Activated T-helper 2 cell treated with anti-CD3 and anti-CD28 coated beads, Interferon-gamma antibody, Interleukin-2, Interleukin-4, amounts not matched to agents 10 μg/mL and 5 μg/mL and 100 μg/mL, durations not matched to agents 14 hours and 24 hours and 36 hours (primary cell): Measurements from ENCODE around the gene TIAM2. TPM values are rescaled to one million over a fixed set of nuclear protein-coding genes. Genes with fewer than 3 reads are reported as not detected.
A peak's percentile ranks its signal among the peaks of the same experiment; 100 is the strongest.

Source experiments
- DNase-seq: peaks from one replicate; pipeline ENCODE4 v3.0.0; 2021; ENCODE audit warnings: low spot score
- H3K27ac Mint-ChIP-seq: one replicate; pipeline ENCODE4 v1.8.0; 2021; ENCODE audit warnings: mixed read lengths
- H3K27me3 Mint-ChIP-seq: one replicate; pipeline ENCODE4 v1.8.0; 2021; ENCODE audit warnings: low read depth, mixed read lengths
- H3K36me3 Mint-ChIP-seq: one replicate; pipeline ENCODE4 v1.8.0; 2021; ENCODE audit warnings: low read depth, mixed read lengths
- H3K4me1 Mint-ChIP-seq: one replicate; pipeline ENCODE4 v1.8.0; 2021; ENCODE audit warnings: low read depth, mixed read lengths
- H3K4me3 Mint-ChIP-seq: one replicate; pipeline ENCODE4 v1.8.0; 2021; ENCODE audit warnings: low read depth, mild to moderate bottlenecking, moderate library complexity, mixed read lengths
- H3K9me3 Mint-ChIP-seq: one replicate; pipeline ENCODE4 v1.8.0; 2021; ENCODE audit warnings: mixed read lengths
- intact Hi-C: fragments of 100-400 bp; cut with micrococcal nuclease; formaldehyde crosslinking; loops from one replicate; pipeline ENCODE4 v1.15.1; 2023
- total RNA-seq: library from RNA; stranded (reverse); gene quantifications from 2 replicates; pipeline ENCODE4 v1.2.3, GENCODE V29; 2022

TIAM2 gene
- total RNA-seq, 1 donor from 2014 or later, result 46.0 TPM

DNA sequence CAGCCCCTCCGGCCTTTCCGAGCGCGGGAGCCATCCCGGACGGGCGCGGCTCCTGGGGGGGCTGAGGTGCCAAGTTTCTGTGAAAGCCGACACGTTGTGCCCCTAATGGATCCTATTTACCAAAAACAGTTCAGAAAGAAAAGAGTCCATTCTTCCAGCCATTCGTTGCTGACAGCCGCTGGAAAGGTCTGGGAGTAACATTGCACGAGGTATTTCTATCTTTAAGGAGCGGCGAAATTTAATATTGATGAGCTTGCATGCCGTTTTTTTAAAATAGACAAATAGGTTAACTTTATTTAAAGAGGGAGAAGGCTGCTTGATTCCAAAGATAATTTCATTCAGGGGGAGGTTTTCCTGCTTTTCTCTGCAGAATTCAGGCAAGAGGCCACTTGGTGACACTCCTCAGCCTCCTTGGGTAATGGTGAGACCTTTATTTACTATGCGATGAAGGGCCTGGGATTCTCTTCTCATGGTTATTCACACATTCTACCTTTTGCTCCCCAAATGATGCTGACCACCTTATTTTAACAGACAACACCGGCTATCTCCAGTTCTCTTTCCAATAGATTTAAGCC lies 988 bp downstream of the TIAM2 start:
- intact Hi-C loops, result loop anchor here (5.0 kb wide), 4 partner anchors 56 to 316 kb away; partner anchors contain the start of gene TFB1M
- DNase-seq, result no peak
- Mint-ChIP-seq H3K27me3 (peaks cover 2% of the 10 kb centered on the region), H3K9me3 (no peaks in the 10 kb centered on the region), H3K4me3 (peak overlapping the region; percentile 71), H3K27ac (no peak overlapping the region), H3K36me3 (peaks cover 10% of the 10 kb centered on the region), H3K4me1 (peaks cover 16% of the 10 kb centered on the region)

DNA sequence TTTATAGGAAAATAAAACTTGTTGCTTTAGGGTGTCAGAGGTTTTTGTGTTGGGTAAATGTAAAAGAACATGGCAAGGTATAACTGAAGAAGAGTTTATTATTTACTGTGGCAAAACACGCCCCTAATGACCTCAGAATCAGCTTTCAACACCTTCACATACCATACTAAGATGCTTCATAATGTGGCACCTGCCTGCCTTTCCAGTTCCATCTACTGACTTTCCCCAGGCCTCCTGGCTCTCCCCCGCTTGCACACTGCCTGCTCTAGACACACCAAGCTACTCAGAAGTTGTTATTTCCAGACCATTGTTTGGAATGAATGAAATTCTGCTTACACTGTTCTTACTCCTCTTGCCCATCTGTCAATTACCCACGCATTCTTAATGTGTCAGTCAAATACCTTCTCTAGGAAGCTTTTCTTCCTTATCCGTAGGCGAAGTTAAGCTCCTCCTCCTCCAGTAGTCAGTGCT lies 1.8 kb downstream of the TIAM2 start:
- Mint-ChIP-seq H3K4me1 (peaks cover 16% of the 10 kb centered on the region), H3K27ac (no peak overlapping the region), H3K9me3 (no peaks in the 10 kb centered on the region), H3K36me3 (peaks cover 10% of the 10 kb centered on the region), H3K4me3 (peak overlapping the region; percentile 71), H3K27me3 (peaks cover 2% of the 10 kb centered on the region)
- DNase-seq, result no peak
- intact Hi-C loops, result loop anchor here (5.0 kb wide), 4 partner anchors 55 to 315 kb away; partner anchors contain the start of gene TFB1M

DNA sequence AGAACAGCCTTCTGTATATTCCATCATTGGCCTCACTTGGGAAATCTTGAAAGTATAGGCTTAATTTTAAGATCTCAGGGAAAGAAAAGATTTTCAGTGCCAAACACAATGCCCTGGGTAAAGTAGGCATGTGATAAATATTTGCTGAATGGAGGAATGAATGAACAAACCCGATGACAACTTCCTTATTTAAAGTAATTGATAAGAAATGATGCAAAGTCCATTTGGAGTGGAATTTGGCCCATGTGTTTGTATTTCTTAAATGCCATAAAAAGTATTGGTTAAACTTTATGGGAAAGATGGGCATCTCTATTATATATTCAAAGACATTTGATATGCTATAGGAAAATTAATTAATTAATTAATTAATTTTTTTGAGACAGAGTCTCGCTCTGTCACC lies 3.7 kb downstream of the TIAM2 start:
- peaks cover 17% of the 10 kb centered on the region for H3K4me1 Mint-ChIP-seq
- H3K27me3 Mint-ChIP-seq, result peaks cover 2% of the 10 kb centered on the region
- H3K9me3 Mint-ChIP-seq, result no peaks in the 10 kb centered on the region
- H3K27ac Mint-ChIP-seq, result no peak overlapping the region
- no peak overlapping the region for H3K4me3 Mint-ChIP-seq
- DNase-seq, result no peak
- H3K36me3 Mint-ChIP-seq, result peaks cover 10% of the 10 kb centered on the region
- intact Hi-C loops, result loop anchor here (5.0 kb wide), 4 partner anchors 53 to 313 kb away; partner anchors contain the start of gene TFB1M

GRCh38 chr6:155001482-155001881 lies 6.4 kb downstream of the TIAM2 start:
- Mint-ChIP-seq H3K36me3 (peaks cover 10% of the 10 kb centered on the region), H3K27ac (no peak overlapping the region), H3K9me3 (no peaks in the 10 kb centered on the region), H3K4me1 (peaks cover 14% of the 10 kb centered on the region), H3K4me3 (no peak overlapping the region), H3K27me3 (peaks cover 2% of the 10 kb centered on the region)
- DNase-seq, result no peak
- intact Hi-C loops, result no loop called here

DNA sequence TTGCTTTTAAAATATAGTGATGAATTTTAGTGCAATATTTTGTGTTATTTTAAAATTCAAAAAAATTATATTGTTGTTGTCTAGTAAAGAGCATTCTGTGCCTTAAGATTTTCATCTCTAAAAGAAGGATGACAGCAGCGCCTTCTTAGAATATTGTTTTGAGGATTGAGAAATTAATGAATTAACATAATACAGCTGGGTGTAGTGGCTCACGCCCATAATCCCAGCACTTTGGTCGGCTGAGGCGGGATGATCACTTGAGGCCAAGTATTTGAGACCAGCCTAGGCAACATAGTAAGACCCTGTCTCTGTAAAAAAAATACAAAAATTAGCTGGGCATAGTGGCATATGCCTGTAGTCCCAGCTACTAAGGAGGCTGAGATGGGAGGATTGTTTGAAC lies 6.8 kb downstream of the TIAM2 start:
- intact Hi-C loops, result no loop called here
- H3K4me1 Mint-ChIP-seq, result peaks cover 11% of the 10 kb centered on the region
- no peak overlapping the region for H3K4me3 Mint-ChIP-seq
- peaks cover 9% of the 10 kb centered on the region for H3K36me3 Mint-ChIP-seq
- H3K27ac Mint-ChIP-seq, result no peak overlapping the region
- no peaks in the 10 kb centered on the region for H3K9me3 Mint-ChIP-seq
- no peak for DNase-seq
- peaks cover 2% of the 10 kb centered on the region for H3K27me3 Mint-ChIP-seq

DNA sequence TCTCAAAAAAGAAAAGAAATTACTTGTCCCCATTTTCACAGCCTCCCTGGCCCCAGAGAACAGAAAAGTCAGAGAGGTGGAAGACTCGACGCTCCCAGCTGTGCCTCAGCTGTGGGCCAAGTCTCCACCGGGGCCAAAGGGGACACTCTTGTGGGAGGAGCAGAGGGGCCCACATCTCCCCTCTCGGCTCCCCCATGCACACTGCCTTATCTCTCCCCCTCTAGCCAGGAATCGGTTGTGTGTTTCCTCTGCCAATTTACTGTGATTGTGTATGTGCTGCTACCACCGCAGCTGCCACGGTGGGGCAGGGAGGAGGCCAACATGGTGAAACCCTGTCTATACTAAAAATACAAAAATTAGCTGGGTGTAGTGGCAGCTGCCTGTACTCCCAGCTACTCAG lies 8.4 kb downstream of the TIAM2 start:
- no peaks in the 10 kb centered on the region for H3K27me3 Mint-ChIP-seq
- H3K36me3 Mint-ChIP-seq, result no peaks in the 10 kb centered on the region
- H3K27ac Mint-ChIP-seq, result no peak overlapping the region
- no peaks in the 10 kb centered on the region for H3K9me3 Mint-ChIP-seq
- intact Hi-C loops, result no loop called here
- DNase-seq, result no peak
- H3K4me1 Mint-ChIP-seq, result peaks cover 3% of the 10 kb centered on the region
- H3K4me3 Mint-ChIP-seq, result no peak overlapping the region

DNA sequence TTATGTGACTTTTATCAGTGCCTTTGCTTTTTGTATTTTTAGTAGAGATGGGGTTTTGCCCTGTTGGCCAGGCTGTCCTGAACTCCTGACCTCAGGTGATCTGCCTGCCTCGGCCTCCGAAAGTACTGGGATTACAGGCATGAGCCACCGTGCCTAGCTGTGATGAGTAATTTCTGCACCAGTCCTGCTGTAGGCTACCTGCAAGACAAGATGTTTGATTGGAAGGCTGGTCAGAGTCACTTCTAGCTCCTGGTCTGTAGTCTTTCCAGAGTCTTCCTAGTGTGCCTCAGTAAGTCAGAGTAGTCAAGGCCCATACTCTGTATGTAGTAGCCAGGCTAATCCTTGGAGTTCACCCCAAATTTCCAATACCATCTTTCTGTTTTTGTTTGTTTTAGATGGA lies 8.9 kb downstream of the TIAM2 start:
- H3K9me3 Mint-ChIP-seq, result no peaks in the 10 kb centered on the region

GRCh38 chr6:155004576-155005372 lies 9.7 kb downstream of the TIAM2 start:
- Mint-ChIP-seq H3K36me3 (no peaks in the 10 kb centered on the region), H3K4me1 (peaks cover 5% of the 10 kb centered on the region), H3K27ac (no peak overlapping the region), H3K4me3 (no peak overlapping the region), H3K9me3 (no peaks in the 10 kb centered on the region), H3K27me3 (no peaks in the 10 kb centered on the region)
- no peak for DNase-seq
- intact Hi-C loops, result no loop called here

More for the DNA sequence above, 8.9 kb downstream of the TIAM2 start:
- no peaks in the 10 kb centered on the region for H3K36me3 Mint-ChIP-seq
- no peak for DNase-seq
- H3K27me3 Mint-ChIP-seq, result no peaks in the 10 kb centered on the region
- no peak overlapping the region for H3K27ac Mint-ChIP-seq
- peaks cover 5% of the 10 kb centered on the region for H3K4me1 Mint-ChIP-seq
- intact Hi-C loops, result no loop called here
- no peak overlapping the region for H3K4me3 Mint-ChIP-seq

DNA sequence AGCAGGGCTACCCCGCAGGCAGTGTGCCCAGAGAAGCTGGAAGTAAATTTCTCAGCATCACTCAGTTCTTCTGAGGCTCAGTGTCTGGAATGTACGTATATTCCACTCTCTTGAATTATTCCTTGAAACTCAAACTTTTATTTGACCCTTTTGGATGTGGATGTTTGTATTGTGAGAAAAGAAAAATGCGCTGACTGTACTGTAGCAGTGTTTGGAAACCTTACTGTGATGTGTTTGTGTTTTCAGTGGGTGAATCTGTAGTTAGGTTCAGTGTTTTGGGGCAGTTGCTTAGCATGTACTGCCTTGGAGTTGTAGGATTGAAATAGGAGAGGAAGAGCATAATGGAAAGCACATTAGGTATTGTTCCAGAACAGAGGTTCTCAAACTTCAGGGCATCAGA lies 13.5 kb downstream of the TIAM2 start:
- intact Hi-C loops, result no loop called here
- H3K27me3 Mint-ChIP-seq, result no peaks in the 10 kb centered on the region

GRCh38 chr6:155010940-155011339 lies 15.8 kb downstream of the TIAM2 start:
- no peaks in the 10 kb centered on the region for H3K27me3 Mint-ChIP-seq
- no peak for DNase-seq
- H3K27ac Mint-ChIP-seq, result no peak overlapping the region
- no peak overlapping the region for H3K4me3 Mint-ChIP-seq
- H3K9me3 Mint-ChIP-seq, result no peaks in the 10 kb centered on the region
- intact Hi-C loops, result no loop called here
- H3K4me1 Mint-ChIP-seq, result peaks cover 8% of the 10 kb centered on the region
- no peaks in the 10 kb centered on the region for H3K36me3 Mint-ChIP-seq

More for the DNA sequence above, 13.5 kb downstream of the TIAM2 start:
- Mint-ChIP-seq H3K4me1 (peaks cover 5% of the 10 kb centered on the region), H3K27ac (no peak overlapping the region), H3K4me3 (no peak overlapping the region), H3K9me3 (no peaks in the 10 kb centered on the region), H3K36me3 (no peaks in the 10 kb centered on the region)
- DNase-seq, result no peak

- H3K36me3 Mint-ChIP-seq, result no peaks in the 10 kb centered on the region
- no peak overlapping the region for H3K27ac Mint-ChIP-seq
- H3K27me3 Mint-ChIP-seq, result no peaks in the 10 kb centered on the region
- H3K9me3 Mint-ChIP-seq, result no peaks in the 10 kb centered on the region
- no peak overlapping the region for H3K4me3 Mint-ChIP-seq
- peaks cover 8% of the 10 kb centered on the region for H3K4me1 Mint-ChIP-seq
- intact Hi-C loops, result no loop called here
- DNase-seq, result no peak
Observed at GRCh38 chr6:155011809-155012291, 16.7 kb downstream of the TIAM2 start.

- Mint-ChIP-seq H3K27ac (no peak overlapping the region), H3K27me3 (no peaks in the 10 kb centered on the region), H3K4me1 (peaks cover 8% of the 10 kb centered on the region), H3K4me3 (no peak overlapping the region), H3K36me3 (no peaks in the 10 kb centered on the region), H3K9me3 (no peaks in the 10 kb centered on the region)
- no peak for DNase-seq
- intact Hi-C loops, result no loop called here
Observed at GRCh38 chr6:155013457-155013876, 18.4 kb downstream of the TIAM2 start.

- no peak overlapping the region for H3K27ac Mint-ChIP-seq
- H3K4me3 Mint-ChIP-seq, result no peak overlapping the region
- no peaks in the 10 kb centered on the region for H3K9me3 Mint-ChIP-seq
- intact Hi-C loops, result no loop called here
- DNase-seq, result no peak
- H3K36me3 Mint-ChIP-seq, result no peaks in the 10 kb centered on the region
- no peaks in the 10 kb centered on the region for H3K27me3 Mint-ChIP-seq
- H3K4me1 Mint-ChIP-seq, result peaks cover 7% of the 10 kb centered on the region
Observed at GRCh38 chr6:155014137-155014536, 19.0 kb downstream of the TIAM2 start.
